Measurements from ENCODE around the gene ZNF540.
A peak's percentile ranks its signal among the peaks of the same experiment; 100 is the strongest.

DNA sequence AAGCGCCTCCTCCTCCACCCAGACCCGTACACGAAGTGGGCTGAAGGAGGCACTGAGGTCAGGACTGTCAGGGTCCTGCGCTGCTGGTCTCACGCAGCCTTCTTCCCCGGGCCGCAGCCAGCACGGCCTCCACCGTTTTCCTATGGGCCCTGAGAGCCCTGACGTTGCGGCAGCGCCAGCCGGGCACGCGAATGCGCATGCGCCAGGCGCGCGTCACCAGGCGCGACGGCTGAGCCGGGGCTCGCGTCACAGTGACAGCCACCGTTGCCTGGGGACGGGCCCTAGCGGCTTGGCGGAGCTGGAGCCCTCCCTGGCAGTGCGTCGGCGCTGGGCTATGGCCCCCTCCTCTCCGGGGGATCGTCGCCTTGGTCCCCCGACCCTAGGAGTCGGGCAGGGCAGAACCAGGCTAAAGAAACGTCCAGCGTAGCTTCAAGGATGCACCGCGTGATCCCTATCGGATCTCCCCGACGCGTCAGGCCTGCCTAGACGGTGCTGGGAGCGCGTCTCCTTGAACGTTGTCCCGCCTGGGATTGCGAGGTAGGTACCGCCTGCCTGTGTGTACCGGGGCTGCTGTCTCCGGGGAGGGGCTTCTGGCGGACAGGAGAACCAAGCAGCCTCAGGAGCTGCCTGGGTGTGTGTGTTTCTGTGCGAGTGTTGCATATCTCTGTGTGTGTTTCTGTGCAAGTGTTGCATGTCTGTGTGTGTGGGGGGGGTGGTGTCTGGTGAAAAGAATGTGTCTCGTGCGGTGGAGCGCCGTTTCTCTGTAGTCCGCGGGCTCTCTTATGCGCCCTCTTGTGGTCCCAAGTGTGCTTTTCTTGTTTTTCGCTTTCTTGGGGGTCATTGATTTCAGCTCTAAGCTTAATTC lies 43.3 kb upstream of the ZNF540 start:
- no peak for TF ChIP-seq EZH2phosphoT487 (IDR thresholded peaks at IDR 0.05; ENCODE audit: borderline replicate concordance, low read length)
- TF ChIP-seq, protein P1, sequence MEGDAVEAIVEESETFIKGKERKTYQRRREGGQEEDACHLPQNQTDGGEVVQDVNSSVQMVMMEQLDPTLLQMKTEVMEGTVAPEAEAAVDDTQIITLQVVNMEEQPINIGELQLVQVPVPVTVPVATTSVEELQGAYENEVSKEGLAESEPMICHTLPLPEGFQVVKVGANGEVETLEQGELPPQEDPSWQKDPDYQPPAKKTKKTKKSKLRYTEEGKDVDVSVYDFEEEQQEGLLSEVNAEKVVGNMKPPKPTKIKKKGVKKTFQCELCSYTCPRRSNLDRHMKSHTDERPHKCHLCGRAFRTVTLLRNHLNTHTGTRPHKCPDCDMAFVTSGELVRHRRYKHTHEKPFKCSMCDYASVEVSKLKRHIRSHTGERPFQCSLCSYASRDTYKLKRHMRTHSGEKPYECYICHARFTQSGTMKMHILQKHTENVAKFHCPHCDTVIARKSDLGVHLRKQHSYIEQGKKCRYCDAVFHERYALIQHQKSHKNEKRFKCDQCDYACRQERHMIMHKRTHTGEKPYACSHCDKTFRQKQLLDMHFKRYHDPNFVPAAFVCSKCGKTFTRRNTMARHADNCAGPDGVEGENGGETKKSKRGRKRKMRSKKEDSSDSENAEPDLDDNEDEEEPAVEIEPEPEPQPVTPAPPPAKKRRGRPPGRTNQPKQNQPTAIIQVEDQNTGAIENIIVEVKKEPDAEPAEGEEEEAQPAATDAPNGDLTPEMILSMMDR (IDR thresholded peaks at IDR 0.05; ENCODE audit: low read depth, low read length, poor library complexity, severe bottlenecking): peak; percentile 72

All from DOHH2 (cell line).